Glutamatergic neuron (in vitro differentiated cells): ENCODE results near the gene FBXO11. TPM values are rescaled to one million over a fixed set of nuclear protein-coding genes. Genes with fewer than 3 reads are reported as not detected.
A peak's percentile ranks its signal among the peaks of the same experiment; 100 is the strongest.

Source experiments
- DNase-seq: peaks from one replicate; pipeline ENCODE4 v3.0.0; 2022
- H3K27ac Mint-ChIP-seq: one replicate; pipeline ENCODE4 v1.8.0; 2020; ENCODE audit warnings: mild to moderate bottlenecking, mixed read lengths, inconsistent platforms; ENCODE audit not compliant: unreplicated experiment
- H3K27me3 Mint-ChIP-seq: one replicate; pipeline ENCODE4 v1.8.0; 2020; ENCODE audit warnings: mild to moderate bottlenecking, moderate library complexity, mixed read lengths, inconsistent platforms; ENCODE audit not compliant: unreplicated experiment
- H3K36me3 Mint-ChIP-seq: one replicate; pipeline ENCODE4 v1.8.0; 2020; ENCODE audit warnings: mild to moderate bottlenecking, mixed read lengths, inconsistent platforms; ENCODE audit not compliant: unreplicated experiment
- H3K4me1 Mint-ChIP-seq: one replicate; pipeline ENCODE4 v1.8.0; 2020; ENCODE audit warnings: mild to moderate bottlenecking, low read depth, mixed read lengths, inconsistent platforms; ENCODE audit not compliant: unreplicated experiment
- H3K4me3 Mint-ChIP-seq: one replicate; pipeline ENCODE4 v1.8.0; 2020; ENCODE audit warnings: mild to moderate bottlenecking, mixed read lengths, inconsistent platforms; ENCODE audit not compliant: unreplicated experiment
- H3K9me3 Mint-ChIP-seq: one replicate; pipeline ENCODE4 v1.8.0; 2020; ENCODE audit warnings: mild to moderate bottlenecking, moderate library complexity, mixed read lengths, inconsistent platforms; ENCODE audit not compliant: unreplicated experiment
- CTCF ChIP-seq: fragments of 200-600 bp; sonication (generic); IDR thresholded peaks from one replicate; pipeline ENCODE4 v1.5.0; 2021; ENCODE audit not compliant: partially characterized antibody, unreplicated experiment
- total RNA-seq: library from RNA; stranded (reverse); fragmentation: NEBNext Ultra II Directional; extraction: Animal tissue kit (Norgen Biotek cat#: 25700); gene quantifications from one replicate; pipeline ENCODE4 v1.2.1, GENCODE V29; 2021; ENCODE audit not compliant: unreplicated experiment

FBXO11 gene
- total RNA-seq, 1 donor from 2014 or later, result 135 TPM

GRCh38 chr2:47782671-47783485 is 123.4 kb downstream of the FBXO11 start, which contains the start of gene MSH6:
TSS of gene MSH6 (plus strand) at chr2:47783145. CDS start at chr2:47783234, 89 bp downstream.
- Mint-ChIP-seq H3K27me3 (peaks cover 4% of the 10 kb centered on the region), H3K36me3 (peaks cover 5% of the 10 kb centered on the region), H3K27ac (peak within 1 kb of the TSS; percentile 28), H3K4me1 (peaks cover 6% of the 10 kb centered on the region), H3K4me3 (peak within 1 kb of the TSS; percentile 83), H3K9me3 (peaks cover 2% of the 10 kb centered on the region)
- peak; percentile 90 for DNase-seq
- TF ChIP-seq CTCF, result no peak

GRCh38 chr2:47782381-47782670 is 124.0 kb downstream of the FBXO11 start:
- no peak for TF ChIP-seq CTCF
- Mint-ChIP-seq H3K4me3 (peak overlapping the region; percentile 80), H3K36me3 (peaks cover 5% of the 10 kb centered on the region), H3K27ac (no peak overlapping the region), H3K27me3 (peaks cover 4% of the 10 kb centered on the region), H3K4me1 (peaks cover 6% of the 10 kb centered on the region), H3K9me3 (peaks cover 2% of the 10 kb centered on the region)
- no peak for DNase-seq

GRCh38 chr2:47779426-47779790 is 126.9 kb downstream of the FBXO11 start:
- H3K4me3 Mint-ChIP-seq, result no peak overlapping the region
- H3K36me3 Mint-ChIP-seq, result no peaks in the 10 kb centered on the region
- no peak for DNase-seq
- H3K4me1 Mint-ChIP-seq, result no peaks in the 10 kb centered on the region
- no peaks in the 10 kb centered on the region for H3K9me3 Mint-ChIP-seq
- H3K27ac Mint-ChIP-seq, result no peak overlapping the region
- H3K27me3 Mint-ChIP-seq, result no peaks in the 10 kb centered on the region
- no peak for TF ChIP-seq CTCF

GRCh38 chr2:47778698-47779425 is 127.4 kb downstream of the FBXO11 start:
- Mint-ChIP-seq H3K27me3 (no peaks in the 10 kb centered on the region), H3K27ac (no peak overlapping the region), H3K9me3 (no peaks in the 10 kb centered on the region), H3K4me1 (no peaks in the 10 kb centered on the region), H3K36me3 (no peaks in the 10 kb centered on the region), H3K4me3 (no peak overlapping the region)
- no peak for TF ChIP-seq CTCF
- no peak for DNase-seq
